Tibial nerve (tissue), 4 donors: ENCODE data around the gene POU6F2. TPM values are rescaled to one million over a fixed set of nuclear protein-coding genes. Genes with fewer than 3 reads are reported as not detected.

ENCODE experiments used
- DNase-seq, 2 donors: peaks; one replicate each; pipeline ENCODE4 v3.0.0-alpha.2; 2019; ENCODE audit warnings: low spot score in 2 of 2
- H3K27ac ChIP-seq, 4 donors: fragments of 200-600 bp; sonication (generic) in 3 of 4; one replicate each; pipeline ENCODE4 v1.5.1; 2017 to 2019; ENCODE audit warnings: mild to moderate bottlenecking in 1 of 4
- H3K27me3 ChIP-seq, 2 donors: fragments of 200-600 bp; sonication (generic) in 1 of 2; one replicate each; pipeline versions ENCODE4 v1.5.1 to v1.6.0; 2017 to 2019
- H3K36me3 ChIP-seq, 3 donors: fragments of 200-600 bp; sonication (generic); one replicate each; pipeline ENCODE4 v1.5.1; 2018 to 2019
- H3K4me1 ChIP-seq, 4 donors: fragments of 200-600 bp; sonication (generic) in 3 of 4; one replicate each; pipeline ENCODE4 v1.5.1; 2017 to 2019
- H3K4me3 ChIP-seq, 4 donors: fragments of 200-600 bp; sonication (generic) in 3 of 4; one replicate each; pipeline ENCODE4 v1.5.1; 2017 to 2019; ENCODE audit warnings: mild to moderate bottlenecking in 1 of 4, moderate library complexity in 1 of 4
- H3K9me3 ChIP-seq, 4 donors: fragments of 200-600 bp; sonication (generic) in 3 of 4; one replicate each; pipeline ENCODE4 v1.5.1; 2017 to 2019
- EP300 ChIP-seq, 2 donors: sonication (generic); formaldehyde crosslinking; IDR thresholded peaks; one replicate each; pipeline ENCODE4 v1.6.1; 2017; ENCODE audit warnings: antibody characterized with exemption in 2 of 2, mild to moderate bottlenecking in 1 of 2
- POLR2A ChIP-seq, 2 donors: fragments of 450-650 bp; IDR thresholded peaks; one replicate each; pipeline ENCODE4 v1.6.1; 2017; ENCODE audit warnings: antibody characterized with exemption in 2 of 2, mild to moderate bottlenecking in 2 of 2, moderate library complexity in 2 of 2
- WGBS, 2 donors: methylation state at CpG; one replicate each; pipeline ENCODE4 v1.1.5; 2018; 5-methylcytosine and 5-hydroxymethylcytosine counted together
- total RNA-seq, 4 donors: library from RNA; depleted of rRNA; stranded (reverse); fragments of >200 nt; gene quantifications; one replicate each; pipeline ENCODE4 v1.1.0, GENCODE V29; 2016
- TF ChIP-seq, protein P1 (sequence below), 5 experiments: fragments of 200-600 bp in 3 of 5; fragments of 450-650 bp in 2 of 5; sonication (generic) in 3 of 5; IDR thresholded peaks; one replicate each; pipeline ENCODE4 v1.5.1; 2016 to 2019; ENCODE audit warnings: antibody characterized with exemption in 5 of 5, mild to moderate bottlenecking in 3 of 5, moderate library complexity in 2 of 5

The POU6F2 gene
- total RNA-seq, 4 donors from 2014 or later = 0.21 to 1.8 (median 1.3) TPM

DNA sequence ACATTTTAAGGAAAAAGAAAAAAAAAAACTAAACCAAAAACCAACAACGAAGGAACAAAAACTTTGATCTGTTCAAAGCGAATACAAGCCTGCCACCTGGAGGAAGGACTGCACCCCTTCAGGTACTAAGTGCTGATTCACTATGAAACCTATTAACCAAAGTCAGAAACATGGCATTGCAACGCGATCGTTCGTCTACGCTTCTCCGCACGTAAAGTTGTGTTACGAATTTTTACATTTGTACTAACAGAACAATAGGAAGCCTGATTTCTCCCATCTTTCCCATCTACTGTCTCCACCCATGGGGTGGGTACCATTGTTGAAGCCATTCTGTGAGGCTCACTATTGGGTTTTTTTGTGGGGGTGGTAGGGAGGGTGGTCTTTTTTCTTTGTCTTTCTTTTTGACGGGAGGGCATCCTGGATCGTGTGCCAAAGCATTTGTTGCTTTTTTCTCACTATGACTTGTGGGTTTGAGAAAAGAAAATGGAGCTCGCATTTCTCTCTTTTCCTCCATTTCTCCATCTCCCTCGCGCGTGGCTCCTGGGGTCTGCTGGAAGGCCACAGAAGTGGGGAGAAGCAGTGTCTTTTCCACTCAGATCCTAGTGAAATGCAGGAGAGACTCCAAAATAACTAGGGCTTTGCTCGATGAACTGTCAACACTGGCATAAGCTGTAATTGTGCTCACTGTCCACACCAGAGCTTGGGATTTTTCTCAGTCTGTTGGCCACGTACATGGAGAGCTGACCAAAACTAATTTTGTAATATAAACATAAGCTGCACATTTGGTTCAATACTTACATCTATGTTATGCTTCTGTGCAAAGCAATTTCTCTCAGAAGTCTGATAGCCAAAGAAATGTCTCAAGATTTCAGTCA lies 487.6 kb downstream of the POU6F2 start:
- Histone ChIP-seq H3K27me3 (peaks cover 0 to 4% of the 10 kb centered on the region in 2 donors), H3K4me3 (peak overlapping the region in 1 of 4 donors; percentile 22), H3K9me3 (no peaks in the 10 kb centered on the region), H3K4me1 (peaks cover 0 to 11% (median 5%) of the 10 kb centered on the region in 4 donors), H3K27ac (no peak overlapping the region), H3K36me3 (no peaks in the 10 kb centered on the region)
- 39 to 40% methylated on average over 18 of the region's 18 CpGs for WGBS, 2 donors
- DNase-seq = peak in 1 of 2 donors; percentile 16
- TF ChIP-seq POLR2A (IDR thresholded peaks at IDR 0.05) = no peak
- TF ChIP-seq, protein P1, sequence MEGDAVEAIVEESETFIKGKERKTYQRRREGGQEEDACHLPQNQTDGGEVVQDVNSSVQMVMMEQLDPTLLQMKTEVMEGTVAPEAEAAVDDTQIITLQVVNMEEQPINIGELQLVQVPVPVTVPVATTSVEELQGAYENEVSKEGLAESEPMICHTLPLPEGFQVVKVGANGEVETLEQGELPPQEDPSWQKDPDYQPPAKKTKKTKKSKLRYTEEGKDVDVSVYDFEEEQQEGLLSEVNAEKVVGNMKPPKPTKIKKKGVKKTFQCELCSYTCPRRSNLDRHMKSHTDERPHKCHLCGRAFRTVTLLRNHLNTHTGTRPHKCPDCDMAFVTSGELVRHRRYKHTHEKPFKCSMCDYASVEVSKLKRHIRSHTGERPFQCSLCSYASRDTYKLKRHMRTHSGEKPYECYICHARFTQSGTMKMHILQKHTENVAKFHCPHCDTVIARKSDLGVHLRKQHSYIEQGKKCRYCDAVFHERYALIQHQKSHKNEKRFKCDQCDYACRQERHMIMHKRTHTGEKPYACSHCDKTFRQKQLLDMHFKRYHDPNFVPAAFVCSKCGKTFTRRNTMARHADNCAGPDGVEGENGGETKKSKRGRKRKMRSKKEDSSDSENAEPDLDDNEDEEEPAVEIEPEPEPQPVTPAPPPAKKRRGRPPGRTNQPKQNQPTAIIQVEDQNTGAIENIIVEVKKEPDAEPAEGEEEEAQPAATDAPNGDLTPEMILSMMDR (IDR thresholded peaks at IDR 0.05) = peak; percentile 51 to 71 (median 60)

DNA sequence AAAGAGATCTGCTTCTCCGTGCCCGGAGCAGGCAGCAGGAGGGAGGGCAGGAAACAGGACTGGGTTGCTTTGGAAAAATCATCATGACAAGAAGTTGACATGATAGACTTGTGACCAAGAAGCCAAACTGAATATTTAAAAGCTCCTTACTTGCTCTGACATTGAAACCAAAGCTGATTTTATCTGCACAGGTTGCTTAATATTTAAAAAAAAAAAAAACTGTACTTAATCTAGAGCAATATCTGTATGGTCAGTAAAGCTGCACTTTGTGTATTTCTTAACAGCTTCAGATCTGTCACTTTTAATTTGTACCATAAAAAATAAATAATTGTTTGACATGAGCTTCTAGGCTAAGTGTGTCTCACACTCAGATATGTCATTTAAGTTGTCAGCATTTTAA lies 490.6 kb downstream of the POU6F2 start:
- DNase-seq = no peak
- peaks cover 0 to 11% (median 5%) of the 10 kb centered on the region in 4 donors for H3K4me1 ChIP-seq
- H3K27me3 ChIP-seq = peaks cover 0 to 4% of the 10 kb centered on the region in 2 donors
- H3K27ac ChIP-seq = no peak overlapping the region
- H3K9me3 ChIP-seq = no peaks in the 10 kb centered on the region
- TF ChIP-seq POLR2A (IDR thresholded peaks at IDR 0.05) (no peak), EP300 (IDR thresholded peaks at IDR 0.05) (no peak)
- TF ChIP-seq, protein P1 (IDR thresholded peaks at IDR 0.05) = no peak
- WGBS, 2 donors = 21 to 40% methylated on average over 2 of the region's 2 CpGs
- no peak overlapping the region for H3K4me3 ChIP-seq
- no peaks in the 10 kb centered on the region for H3K36me3 ChIP-seq

DNA sequence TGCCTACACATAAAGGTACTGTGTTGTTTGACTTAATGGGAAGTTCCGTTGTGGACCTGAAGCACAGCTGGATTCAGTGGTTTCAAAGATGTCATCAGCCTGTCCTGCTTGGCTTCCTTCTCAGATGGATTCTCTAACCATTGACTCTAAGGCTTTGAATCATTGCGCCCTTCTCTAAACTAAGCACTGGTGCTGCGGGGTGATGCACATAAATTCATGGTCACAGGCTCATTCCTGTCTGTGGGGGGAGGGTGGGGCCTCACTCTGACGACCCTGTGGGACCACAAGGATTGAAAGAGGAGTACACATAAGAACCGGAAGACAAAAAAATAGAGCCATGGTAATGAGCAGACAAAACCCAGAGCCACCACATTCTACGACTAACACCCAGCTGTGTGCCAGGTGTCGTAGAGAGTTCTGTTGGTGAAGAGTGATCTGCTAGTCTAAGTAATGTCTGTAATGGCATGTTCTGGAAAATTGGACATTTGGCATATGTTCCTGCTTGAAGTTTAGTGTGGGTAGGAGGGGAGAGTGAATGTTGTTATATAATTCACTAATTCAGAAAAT lies 491.2 kb downstream of the POU6F2 start:
- TF ChIP-seq POLR2A (IDR thresholded peaks at IDR 0.05) = no peak
- no peak for TF ChIP-seq EP300 (IDR thresholded peaks at IDR 0.05)
- TF ChIP-seq, protein P1 (IDR thresholded peaks at IDR 0.05) = no peak
- DNase-seq = no peak
- H3K27ac ChIP-seq = no peak overlapping the region
- no peaks in the 10 kb centered on the region for H3K9me3 ChIP-seq
- H3K4me1 ChIP-seq = peaks cover 0 to 11% (median 5%) of the 10 kb centered on the region in 4 donors
- H3K36me3 ChIP-seq = no peaks in the 10 kb centered on the region
- 74 to 75% methylated on average over 7 of the region's 7 CpGs for WGBS, 2 donors
- peaks cover 0 to 4% of the 10 kb centered on the region in 2 donors for H3K27me3 ChIP-seq
- H3K4me3 ChIP-seq = no peak overlapping the region

GRCh38 chr7:39480901-39481300 lies 503.2 kb downstream of the POU6F2 start:
- Histone ChIP-seq H3K9me3 (no peaks in the 10 kb centered on the region), H3K4me1 (no peaks in the 10 kb centered on the region), H3K36me3 (no peaks in the 10 kb centered on the region), H3K27me3 (no peaks in the 10 kb centered on the region), H3K27ac (no peak overlapping the region), H3K4me3 (no peak overlapping the region)
- TF ChIP-seq, protein P1 (IDR thresholded peaks at IDR 0.05) = no peak
- TF ChIP-seq EP300 (IDR thresholded peaks at IDR 0.05) (no peak), POLR2A (IDR thresholded peaks at IDR 0.05) (no peak)
- no peak for DNase-seq
